HepG2 (cell line): ENCODE results near the gene NTRK2. TPM values are rescaled to one million over a fixed set of nuclear protein-coding genes. Genes with fewer than 3 reads are reported as not detected.

Experiments used
- ATAC-seq: fragments of 200-7000 bp; cut with Tn5 transposase; 3 replicates; pipeline ENCODE4 v1.9.1; 2020; ENCODE audit warnings: mild to moderate bottlenecking, moderate library complexity
- BruUV-seq: library from RNA; stranded (reverse); fragments of 400-500 nt; replicated peaks from 2 replicates; lab custom pipeline; 2021; lab: Mats Ljungman, UMichigan
- CTCF ChIA-PET: fragments of 300-600 bp; formaldehyde crosslinking; extraction: SDS; loops from one replicate; lab custom pipeline; 2021; ENCODE audit warnings: low total read pairs, inconsistent platforms, low intra/inter-chr PET ratio; lab: Yijun Ruan, JAX
- POLR2A ChIA-PET: fragments of 350-600 bp; sonication (Branson Sonifier 250); formaldehyde crosslinking; loops from one replicate; lab custom pipeline; 2020; ENCODE audit warnings: antibody characterized with exemption, inconsistent platforms; lab: Yijun Ruan, JAX
- DNase-seq: peaks from one replicate; pipeline ENCODE4 v3.0.0-alpha.2; 2015; ENCODE audit warnings: low spot score
- FAIRE-seq: peaks from 3 replicates; lab custom pipeline; 2011; peaks lifted over from hg19 to GRCh38; lab: Jason Lieb, UNC
- H2AFZ ChIP-seq: one replicate; pipeline ENCODE4 v1.6.1; 2011; ENCODE audit warnings: low read length, inconsistent platforms
- H3K27ac ChIP-seq: fragments of 300-600 bp; 3 replicates; pipeline ENCODE4 v1.8.0; 2011; ENCODE audit warnings: mixed run types, mild to moderate bottlenecking, mixed read lengths, low read length, inconsistent platforms; ENCODE audit not compliant: insufficient read depth; ENCODE audit errors: extremely low read length
- H3K27me3 ChIP-seq, 2 experiments: fragments of 200-600 bp in 1 of 2; 2 replicates in 1 of 2; 3 replicates in 1 of 2; pipeline versions ENCODE4 v1.6.0 to v1.8.0; 2011; ENCODE audit warnings: low read length in 2 of 2, mild to moderate bottlenecking in 2 of 2, moderate library complexity in 2 of 2, inconsistent platforms in 1 of 2; ENCODE audit not compliant: insufficient read depth in 2 of 2, control insufficient read depth in 1 of 2
- H3K36me3 ChIP-seq, 2 experiments: fragments of 200-600 bp in 1 of 2; replicated peaks in 1 of 2; 2 replicates in 1 of 2; 3 replicates in 1 of 2; pipeline versions ENCODE4 v1.5.1 to v1.8.0; 2011; ENCODE audit warnings: low read length in 2 of 2, inconsistent platforms in 1 of 2; ENCODE audit not compliant: insufficient read depth in 2 of 2, control insufficient read depth in 1 of 2
- H3K4me1 ChIP-seq: 2 replicates; pipeline ENCODE4 v1.5.1; 2012; ENCODE audit warnings: low read length, inconsistent platforms; ENCODE audit not compliant: insufficient read depth
- H3K4me2 ChIP-seq: 2 replicates; pipeline ENCODE4 v1.6.0; 2011; ENCODE audit warnings: low read depth, low read length, inconsistent platforms
- H3K4me3 ChIP-seq, 3 experiments: fragments of 200-600 bp in 1 of 3; sonication (generic), shearing (Covaris generic) in 1 of 3; replicated peaks in 1 of 3; 2 replicates each; pipeline ENCODE4 v1.5.1; 2011 to 2016; ENCODE audit warnings: low read length in 3 of 3, inconsistent platforms in 2 of 3, low read depth in 2 of 3, mild to moderate bottlenecking in 2 of 3, control low read depth in 1 of 3, mixed read lengths in 1 of 3; ENCODE audit not compliant: insufficient read depth in 1 of 3
- H3K79me2 ChIP-seq: one replicate; pipeline ENCODE4 v1.6.1; 2011; ENCODE audit warnings: low read length, inconsistent platforms; ENCODE audit not compliant: insufficient read depth
- H3K9ac ChIP-seq: 2 replicates; pipeline ENCODE4 v1.6.0; 2011; ENCODE audit warnings: mild to moderate bottlenecking, low read depth, low read length, inconsistent platforms; ENCODE audit not compliant: insufficient read depth
- H3K9me3 ChIP-seq: 2 replicates; pipeline ENCODE4 v1.5.1; 2012; ENCODE audit warnings: mild to moderate bottlenecking, low read length
- H4K20me1 ChIP-seq: 2 replicates; pipeline ENCODE4 v1.6.0; 2011; ENCODE audit warnings: inconsistent platforms, mild to moderate bottlenecking, low read length, moderate library complexity; ENCODE audit not compliant: insufficient read depth
- E2F1 ChIP-seq: sonication (generic); formaldehyde crosslinking; IDR thresholded peaks from 2 replicates; pipeline ENCODE4 v1.5.0; 2020; ENCODE audit warnings: missing genetic modification reagents
- FOXC1 ChIP-seq: sonication (generic); formaldehyde crosslinking; IDR thresholded peaks from 2 replicates; pipeline ENCODE4 v1.8.0; 2022; ENCODE audit warnings: mild to moderate bottlenecking, missing genetic modification reagents, borderline replicate concordance
- IRX3 ChIP-seq: sonication (generic); formaldehyde crosslinking; IDR thresholded peaks from 2 replicates; pipeline ENCODE4 v1.8.1; 2023; ENCODE audit warnings: mild to moderate bottlenecking, low read depth, missing genetic modification reagents, borderline replicate concordance
- SATB2 ChIP-seq: sonication (generic); formaldehyde crosslinking; IDR thresholded peaks from 2 replicates; pipeline ENCODE4 v1.5.0; 2020; ENCODE audit warnings: missing genetic modification reagents
- ZNF138 ChIP-seq: sonication (generic); formaldehyde crosslinking; IDR thresholded peaks from 2 replicates; pipeline ENCODE4 v1.5.0; 2020; ENCODE audit warnings: mild to moderate bottlenecking, low read depth, missing genetic modification reagents
- ZNF256 ChIP-seq: sonication (generic); formaldehyde crosslinking; conservative IDR thresholded peaks from 2 replicates; pipeline ENCODE4 v1.4.0; 2020; ENCODE audit warnings: missing genetic modification reagents
- ZNF510 ChIP-seq: sonication (generic); formaldehyde crosslinking; IDR thresholded peaks from 2 replicates; pipeline ENCODE4 v1.4.0; 2020; ENCODE audit warnings: low read depth, mild to moderate bottlenecking, missing genetic modification reagents
- ZNF572 ChIP-seq: sonication (generic); formaldehyde crosslinking; IDR thresholded peaks from 2 replicates; pipeline ENCODE4 v1.5.1; 2020; ENCODE audit warnings: mild to moderate bottlenecking, missing genetic modification reagents
- ZNF709 ChIP-seq: sonication (generic); formaldehyde crosslinking; IDR thresholded peaks from 2 replicates; pipeline ENCODE4 v1.5.0; 2020; ENCODE audit warnings: mild to moderate bottlenecking, missing genetic modification reagents
- ZNF773 ChIP-seq: sonication (generic); formaldehyde crosslinking; IDR thresholded peaks from 2 replicates; pipeline ENCODE4 v1.4.0; 2020; ENCODE audit warnings: missing genetic modification reagents, borderline replicate concordance
- WGBS: methylation state at CpG from one replicate; pipeline ENCODE4 v1.1.6; 2017; ENCODE audit warnings: low lambda C conversion rate; 5-methylcytosine and 5-hydroxymethylcytosine counted together
- in situ Hi-C: cut with HindIII; loops from 2 replicates; pipeline ENCODE4 v1.10.0; 2017; ENCODE audit warnings: low pct_unique_long_range_greater_than_20kb; ENCODE audit not compliant: extremely low pct_ligation_motif_present
- intact Hi-C: fragments of 100-400 bp; cut with micrococcal nuclease; formaldehyde crosslinking; loops from one replicate; pipeline ENCODE4 v1.10.0; 2022; ENCODE audit not compliant: unreplicated experiment
- polyA plus RNA-seq, 8 experiments: library from polyadenylated mRNA; depleted of rRNA in 3 of 8; stranded (reverse) in 7 of 8; unstranded in 1 of 8; fragments of >200 nt; fragmentation: Illumina TruSeq in 4 of 8; extraction: Trizol in 4 of 8; gene quantifications; 2 replicates each; pipeline versions ENCODE4 v1.2.1 to v1.2.3, GENCODE V29; 2011 to 2016; ENCODE audit warnings: low read depth in 4 of 8, missing spikeins in 1 of 8, mixed read lengths in 1 of 8; ENCODE audit not compliant: insufficient read depth in 1 of 8
- total RNA-seq, 5 experiments: library from RNA; depleted of rRNA; stranded (reverse); fragments of >200 nt; fragmentation: Illumina TruSeq; extraction: Trizol; gene quantifications; 2 replicates each; pipeline ENCODE4 v1.2.3, GENCODE V29; 2016; ENCODE audit warnings: low read depth in 1 of 5

NTRK2 gene
- total and polyA plus RNA-seq, 2 of the 13 experiments (the other 11 are each of a cell fraction or from before 2014, with no cell fraction given) = not detected

GRCh38 chr9:84843175-84843824 is 173.8 kb downstream of the NTRK2 start:
- Histone ChIP-seq H3K27me3 (no peaks in the 10 kb centered on the region), H3K4me2 (no peak overlapping the region), H3K79me2 (no peaks in the 10 kb centered on the region), H4K20me1 (no peaks in the 10 kb centered on the region), H2AFZ (no peak overlapping the region), H3K9ac (no peak overlapping the region), H3K27ac (no peak overlapping the region), H3K36me3 (no peaks in the 10 kb centered on the region), H3K4me3 (no peak overlapping the region), H3K9me3 (no peaks in the 10 kb centered on the region), H3K4me1 (no peaks in the 10 kb centered on the region)
- no peak for ATAC-seq
- ChIA-PET CTCF (no interaction called here), POLR2A (no interaction called here)
- WGBS = 2% methylated on average over 5 of the region's 5 CpGs
- no peak for TF ChIP-seq SATB2 (CRISPR knock-in tag)
- no peak for TF ChIP-seq ZNF256 (CRISPR knock-in tag)
- TF ChIP-seq ZNF510 = no peak
- no peak for TF ChIP-seq FOXC1
- no peak for TF ChIP-seq ZNF138 (CRISPR knock-in tag)
- TF ChIP-seq IRX3 (CRISPR knock-in tag) = no peak
- TF ChIP-seq ZNF773 = no peak
- TF ChIP-seq ZNF572 = no peak
- TF ChIP-seq E2F1 = no peak
- TF ChIP-seq ZNF709 (CRISPR knock-in tag) = no peak
- in situ Hi-C loops = no loop called here
- BruUV-seq = no TSS peak
- FAIRE-seq = no peak
- intact Hi-C loops = no loop called here
- DNase-seq = no peak
